Measurements from ENCODE around the gene CDYL2. TPM values are rescaled to one million over a fixed set of nuclear protein-coding genes. Genes with fewer than 3 reads are reported as not detected.

Gene CDYL2
- total RNA-seq, 4 donors from 2014 or later = 2.2 to 5.7 (median 3.2) TPM

DNA sequence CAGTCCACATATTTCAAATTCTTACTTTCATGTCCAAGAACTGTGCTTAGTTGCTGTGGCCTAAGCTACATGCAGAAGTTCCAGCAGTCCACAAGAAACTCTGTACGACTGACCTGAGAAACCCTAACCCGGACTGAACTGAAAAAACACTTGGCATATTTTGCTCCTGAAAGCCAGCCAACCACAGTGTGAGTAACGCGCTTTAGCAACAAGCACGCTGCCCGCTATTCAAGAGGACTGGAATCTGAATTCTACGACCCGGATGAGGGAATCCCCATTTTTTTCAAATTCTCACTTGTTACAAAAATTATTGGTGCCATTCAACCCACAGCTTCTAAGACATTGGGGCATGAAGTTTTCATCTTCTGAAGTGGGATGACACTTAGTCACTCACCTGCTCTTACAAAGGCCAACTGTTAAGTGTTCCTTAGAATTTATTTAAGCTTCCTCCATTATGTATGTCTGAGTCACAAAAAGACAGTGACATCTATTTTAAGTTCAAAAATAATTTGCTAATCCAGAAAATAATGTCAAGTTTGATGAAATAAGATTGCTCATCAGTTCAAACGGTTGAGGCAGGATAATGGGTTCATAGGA lies 78.7 kb downstream of the CDYL2 start:
- DNase-seq (ENCODE audit: low spot score in 2 of 2) = no peak
- Histone ChIP-seq H3K4me3 (no peak overlapping the region), H3K4me1 (no peaks in the 10 kb centered on the region), H3K27me3 (no peaks in the 10 kb centered on the region), H3K36me3 (no peaks in the 10 kb centered on the region), H3K27ac (no peak overlapping the region), H3K9me3 (peaks cover 0 to 44% (median 2%) of the 10 kb centered on the region in 4 donors)
- no peak for TF ChIP-seq EP300 (IDR thresholded peaks at IDR 0.05)
- TF ChIP-seq, protein P1, sequence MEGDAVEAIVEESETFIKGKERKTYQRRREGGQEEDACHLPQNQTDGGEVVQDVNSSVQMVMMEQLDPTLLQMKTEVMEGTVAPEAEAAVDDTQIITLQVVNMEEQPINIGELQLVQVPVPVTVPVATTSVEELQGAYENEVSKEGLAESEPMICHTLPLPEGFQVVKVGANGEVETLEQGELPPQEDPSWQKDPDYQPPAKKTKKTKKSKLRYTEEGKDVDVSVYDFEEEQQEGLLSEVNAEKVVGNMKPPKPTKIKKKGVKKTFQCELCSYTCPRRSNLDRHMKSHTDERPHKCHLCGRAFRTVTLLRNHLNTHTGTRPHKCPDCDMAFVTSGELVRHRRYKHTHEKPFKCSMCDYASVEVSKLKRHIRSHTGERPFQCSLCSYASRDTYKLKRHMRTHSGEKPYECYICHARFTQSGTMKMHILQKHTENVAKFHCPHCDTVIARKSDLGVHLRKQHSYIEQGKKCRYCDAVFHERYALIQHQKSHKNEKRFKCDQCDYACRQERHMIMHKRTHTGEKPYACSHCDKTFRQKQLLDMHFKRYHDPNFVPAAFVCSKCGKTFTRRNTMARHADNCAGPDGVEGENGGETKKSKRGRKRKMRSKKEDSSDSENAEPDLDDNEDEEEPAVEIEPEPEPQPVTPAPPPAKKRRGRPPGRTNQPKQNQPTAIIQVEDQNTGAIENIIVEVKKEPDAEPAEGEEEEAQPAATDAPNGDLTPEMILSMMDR (IDR thresholded peaks at IDR 0.05) = no peak
- no peak for TF ChIP-seq POLR2A (IDR thresholded peaks at IDR 0.05)
- WGBS, 2 donors = 92 to 93% methylated on average over 9 of the region's 9 CpGs

DNA sequence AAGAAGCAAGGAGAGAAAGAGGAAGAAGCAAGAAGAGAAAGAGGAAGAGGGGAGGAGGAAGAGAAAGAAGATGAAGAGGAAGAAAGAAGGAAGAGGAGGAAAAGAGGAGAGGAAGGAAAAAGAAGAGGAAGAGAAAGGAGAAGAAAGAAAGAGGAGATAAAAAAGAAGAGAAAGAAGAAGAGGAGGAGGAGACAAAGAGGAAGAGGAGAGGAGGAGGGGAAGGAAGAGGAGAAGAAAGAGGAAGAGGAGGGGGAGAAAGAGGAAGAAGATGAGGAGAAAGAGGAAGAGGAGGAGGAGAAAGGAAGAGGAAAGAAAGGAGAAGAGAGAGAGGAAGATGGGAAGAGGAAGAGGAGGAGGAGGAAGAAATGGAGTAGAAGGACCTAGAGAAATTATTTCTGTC lies 80.4 kb downstream of the CDYL2 start:
- Histone ChIP-seq H3K27ac (no peak overlapping the region), H3K36me3 (no peaks in the 10 kb centered on the region), H3K27me3 (no peaks in the 10 kb centered on the region), H3K4me3 (no peak overlapping the region), H3K9me3 (peaks cover 0 to 44% (median 2%) of the 10 kb centered on the region in 4 donors), H3K4me1 (no peaks in the 10 kb centered on the region)
- no peak for DNase-seq (ENCODE audit: low spot score in 2 of 2)
- no peak for TF ChIP-seq EP300 (IDR thresholded peaks at IDR 0.05)
- TF ChIP-seq, protein P1 (IDR thresholded peaks at IDR 0.05) = no peak
- no peak for TF ChIP-seq POLR2A (IDR thresholded peaks at IDR 0.05)

DNA sequence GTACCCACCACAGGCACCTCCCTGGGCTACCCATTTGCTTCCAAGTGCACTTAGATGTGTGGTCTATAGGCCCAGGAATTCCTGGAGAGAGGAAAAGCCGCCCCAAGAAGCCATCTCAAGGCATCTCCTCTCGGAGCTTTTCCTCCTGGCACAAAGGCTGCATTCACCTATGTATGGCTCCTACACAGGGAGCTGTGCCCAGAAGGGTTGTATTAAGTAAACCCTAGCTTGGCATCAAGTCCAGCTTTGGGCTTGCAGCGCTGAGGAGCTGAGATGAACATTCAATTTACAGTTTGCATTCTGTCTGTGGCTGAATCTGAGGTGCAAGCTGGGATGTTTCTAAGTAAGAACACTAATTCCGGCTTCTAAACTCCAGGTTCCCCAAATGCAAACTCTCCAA lies 81.3 kb downstream of the CDYL2 start:
- peaks cover 0 to 44% (median 2%) of the 10 kb centered on the region in 4 donors for H3K9me3 ChIP-seq
- H3K27ac ChIP-seq = no peak overlapping the region
- no peak overlapping the region for H3K4me3 ChIP-seq
- TF ChIP-seq EP300 (IDR thresholded peaks at IDR 0.05) (no peak), POLR2A (IDR thresholded peaks at IDR 0.05) (no peak)
- TF ChIP-seq, protein P1 (IDR thresholded peaks at IDR 0.05) = no peak
- no peak for DNase-seq (ENCODE audit: low spot score in 2 of 2)
- 88 to 89% methylated on average over 4 of the region's 4 CpGs for WGBS, 2 donors
- no peaks in the 10 kb centered on the region for H3K36me3 ChIP-seq
- H3K4me1 ChIP-seq = no peaks in the 10 kb centered on the region
- H3K27me3 ChIP-seq = no peaks in the 10 kb centered on the region

DNA sequence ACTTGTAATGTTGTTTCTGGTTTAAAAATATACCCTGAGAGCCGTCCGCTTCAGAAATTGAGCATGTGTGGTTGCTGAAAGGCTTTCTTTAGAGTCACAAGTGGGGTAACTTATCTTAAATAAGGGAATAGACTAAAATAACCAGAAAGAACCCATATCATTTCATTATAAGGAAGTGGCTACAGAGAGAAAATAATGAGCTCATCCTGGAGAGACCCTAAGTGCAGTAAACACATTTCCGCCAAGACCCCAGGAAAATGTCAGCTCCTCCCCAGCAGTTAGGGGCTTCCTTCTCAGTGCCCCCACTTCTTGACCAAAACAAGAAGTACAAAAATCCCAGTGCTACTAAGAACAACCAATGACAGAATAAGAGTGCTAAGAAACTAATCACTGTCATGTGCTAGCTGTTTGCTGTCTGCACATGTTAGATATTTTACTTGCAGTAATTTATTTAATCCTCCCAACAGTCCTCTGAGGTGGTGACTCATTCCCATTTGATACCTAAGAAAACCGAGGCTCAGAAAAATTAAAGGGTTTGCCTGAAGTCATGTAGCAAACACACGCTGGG lies 83.5 kb downstream of the CDYL2 start:
- no peaks in the 10 kb centered on the region for H3K27me3 ChIP-seq
- no peak for DNase-seq (ENCODE audit: low spot score in 2 of 2)
- TF ChIP-seq POLR2A (IDR thresholded peaks at IDR 0.05) (no peak), EP300 (IDR thresholded peaks at IDR 0.05) (no peak)
- TF ChIP-seq, protein P1 (IDR thresholded peaks at IDR 0.05) = no peak
- H3K27ac ChIP-seq = no peak overlapping the region
- no peaks in the 10 kb centered on the region for H3K4me1 ChIP-seq
- 68 to 79% methylated on average over 5 of the region's 5 CpGs for WGBS, 2 donors
- H3K9me3 ChIP-seq = peaks cover 0 to 30% (median 2%) of the 10 kb centered on the region in 4 donors
- no peak overlapping the region for H3K4me3 ChIP-seq
- no peaks in the 10 kb centered on the region for H3K36me3 ChIP-seq

DNA sequence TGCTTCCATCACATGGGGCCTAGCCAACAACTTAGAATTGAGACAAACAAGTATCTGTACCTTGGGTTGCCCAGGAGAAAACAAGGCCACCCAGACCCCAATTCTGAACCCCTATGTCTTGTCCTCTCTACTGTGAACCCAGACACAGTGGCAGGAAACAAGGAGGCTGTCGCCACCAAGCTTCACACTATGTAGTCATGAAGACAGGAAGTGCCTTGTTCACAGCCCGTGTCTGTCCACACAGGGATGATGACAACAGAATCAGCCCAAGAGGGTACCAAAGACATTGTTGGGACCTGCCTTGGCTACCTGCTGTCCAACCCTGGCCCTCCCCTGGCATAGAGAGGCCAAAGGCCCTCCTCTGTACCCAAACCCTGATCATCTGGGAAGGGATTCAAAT lies 84.8 kb downstream of the CDYL2 start:
- no peaks in the 10 kb centered on the region for H3K4me1 ChIP-seq
- no peak for DNase-seq (ENCODE audit: low spot score in 2 of 2)
- no peaks in the 10 kb centered on the region for H3K36me3 ChIP-seq
- no peak overlapping the region for H3K27ac ChIP-seq
- no peak overlapping the region for H3K4me3 ChIP-seq
- TF ChIP-seq, protein P1 (IDR thresholded peaks at IDR 0.05) = no peak
- TF ChIP-seq POLR2A (IDR thresholded peaks at IDR 0.05) = no peak
- TF ChIP-seq EP300 (IDR thresholded peaks at IDR 0.05) = no peak
- H3K27me3 ChIP-seq = no peaks in the 10 kb centered on the region
- peaks cover 0 to 27% (median 2%) of the 10 kb centered on the region in 4 donors for H3K9me3 ChIP-seq
- 61 to 72% methylated on average over 2 of the region's 2 CpGs for WGBS, 2 donors
